Progenitor cell of endocrine pancreas (in vitro differentiated cells): Measurements from ENCODE around the gene ARPP19. TPM values are rescaled to one million over a fixed set of nuclear protein-coding genes. Genes with fewer than 3 reads are reported as not detected.

Experiments used
- DNase-seq: peaks from one replicate; pipeline ENCODE4 v3.0.0; 2021; ENCODE audit warnings: low spot score; ENCODE audit not compliant: unreplicated experiment
- H3K27ac Mint-ChIP-seq: 2 replicates; pipeline ENCODE4 v1.8.0; 2021; ENCODE audit warnings: mild to moderate bottlenecking, moderate library complexity, mixed read lengths
- H3K27me3 Mint-ChIP-seq: 2 replicates; pipeline ENCODE4 v1.8.0; 2021; ENCODE audit warnings: mixed read lengths
- H3K36me3 Mint-ChIP-seq: 2 replicates; pipeline ENCODE4 v1.8.0; 2022; ENCODE audit warnings: mixed read lengths; ENCODE audit not compliant: insufficient read depth
- H3K4me1 Mint-ChIP-seq: 2 replicates; pipeline ENCODE4 v1.8.0; 2021; ENCODE audit warnings: low read depth, mixed read lengths
- H3K4me3 Mint-ChIP-seq: 2 replicates; pipeline ENCODE4 v1.8.0; 2021; ENCODE audit warnings: low read depth, mild to moderate bottlenecking, moderate library complexity, mixed read lengths
- H3K9me3 Mint-ChIP-seq: 2 replicates; pipeline ENCODE4 v1.8.0; 2021; ENCODE audit warnings: low read depth, mixed read lengths
- CTCF ChIP-seq: fragments of 200-600 bp; sonication (generic); IDR thresholded peaks from one replicate; pipeline ENCODE4 v1.5.0; 2021; ENCODE audit warnings: antibody characterized with exemption, mild to moderate bottlenecking; ENCODE audit not compliant: unreplicated experiment
- total RNA-seq: library from RNA; stranded (reverse); gene quantifications from 2 replicates; pipeline ENCODE4 v1.2.1, GENCODE V29; 2021

Gene ARPP19
- total RNA-seq, 1 donor from 2014 or later: 186 TPM

GRCh38 chr15:52524223-52525136, 44.4 kb downstream of the ARPP19 start:
- no peak for DNase-seq
- no peak for TF ChIP-seq CTCF
- Mint-ChIP-seq H3K9me3 (no peaks in the 10 kb centered on the region), H3K36me3 (no peaks in the 10 kb centered on the region), H3K4me3 (no peak overlapping the region), H3K27ac (no peak overlapping the region), H3K4me1 (peaks cover 6% of the 10 kb centered on the region), H3K27me3 (peaks cover 16% of the 10 kb centered on the region)

- no peak for DNase-seq
- Mint-ChIP-seq H3K9me3 (no peaks in the 10 kb centered on the region), H3K4me1 (peaks cover 6% of the 10 kb centered on the region), H3K27ac (no peak overlapping the region), H3K4me3 (no peak overlapping the region), H3K27me3 (peaks cover 16% of the 10 kb centered on the region), H3K36me3 (no peaks in the 10 kb centered on the region)
- no peak for TF ChIP-seq CTCF
These were observed 45.2 kb downstream of the ARPP19 start for GRCh38 chr15:52523647-52524046.

- peaks cover 6% of the 10 kb centered on the region for H3K4me1 Mint-ChIP-seq
- H3K9me3 Mint-ChIP-seq: no peaks in the 10 kb centered on the region
- no peak overlapping the region for H3K4me3 Mint-ChIP-seq
- peaks cover 16% of the 10 kb centered on the region for H3K27me3 Mint-ChIP-seq
- DNase-seq: no peak
- TF ChIP-seq CTCF: no peak
- no peaks in the 10 kb centered on the region for H3K36me3 Mint-ChIP-seq
- no peak overlapping the region for H3K27ac Mint-ChIP-seq
These were observed 45.6 kb downstream of the ARPP19 start for GRCh38 chr15:52523192-52523591.

GRCh38 chr15:52521682-52522081, 47.1 kb downstream of the ARPP19 start:
- TF ChIP-seq CTCF: no peak
- no peak for DNase-seq
- no peaks in the 10 kb centered on the region for H3K9me3 Mint-ChIP-seq
- H3K4me3 Mint-ChIP-seq: no peak overlapping the region
- no peaks in the 10 kb centered on the region for H3K4me1 Mint-ChIP-seq
- H3K36me3 Mint-ChIP-seq: no peaks in the 10 kb centered on the region
- no peak overlapping the region for H3K27ac Mint-ChIP-seq
- peaks cover 1% of the 10 kb centered on the region for H3K27me3 Mint-ChIP-seq

- DNase-seq: no peak
- no peaks in the 10 kb centered on the region for H3K4me1 Mint-ChIP-seq
These were observed 48.4 kb downstream of the ARPP19 start for GRCh38 chr15:52520421-52520820.

More at GRCh38 chr15:52520421-52520820, 48.4 kb downstream of the ARPP19 start:
- Mint-ChIP-seq H3K27me3 (no peaks in the 10 kb centered on the region), H3K4me3 (no peak overlapping the region), H3K9me3 (no peaks in the 10 kb centered on the region), H3K36me3 (no peaks in the 10 kb centered on the region), H3K27ac (no peak overlapping the region)
- no peak for TF ChIP-seq CTCF
